HepG2 (cell line): ENCODE measurements around the gene ERMARD. TPM values are rescaled to one million over a fixed set of nuclear protein-coding genes. Genes with fewer than 3 reads are reported as not detected.

Experiments
- DNMT3B ChIP-seq: conservative IDR thresholded peaks from 2 replicates; pipeline ENCODE4 v1.6.1; 2016; ENCODE audit warnings: missing biosample characterization, control low read depth
- FOXK1 ChIP-seq: sonication (generic); formaldehyde crosslinking; IDR thresholded peaks from 2 replicates; pipeline ENCODE4 v1.4.0; 2020; ENCODE audit warnings: low read depth, missing genetic modification reagents, borderline replicate concordance
- GMEB2 ChIP-seq: IDR thresholded peaks from 2 replicates; pipeline ENCODE4 v1.6.1; 2016; ENCODE audit warnings: missing biosample characterization, missing genetic modification reagents, low read depth
- NR2C2 ChIP-seq: sonication (generic); formaldehyde crosslinking; IDR thresholded peaks from 2 replicates; pipeline ENCODE4 v1.4.0; 2020; ENCODE audit warnings: missing genetic modification reagents, mild to moderate bottlenecking, moderate library complexity, borderline replicate concordance
- ZNF138 ChIP-seq: sonication (generic); formaldehyde crosslinking; IDR thresholded peaks from 2 replicates; pipeline ENCODE4 v1.5.0; 2020; ENCODE audit warnings: mild to moderate bottlenecking, low read depth, missing genetic modification reagents
- ZNF329 ChIP-seq: sonication (generic); formaldehyde crosslinking; IDR thresholded peaks from 2 replicates; pipeline ENCODE4 v1.9.0; 2021; ENCODE audit warnings: low read depth, mild to moderate bottlenecking, missing genetic modification reagents
- ZNF710 ChIP-seq: sonication (generic); formaldehyde crosslinking; IDR thresholded peaks from 2 replicates; pipeline ENCODE4 v1.5.0; 2020; ENCODE audit warnings: mild to moderate bottlenecking, missing genetic modification reagents, borderline replicate concordance
- ZNF800 ChIP-seq: sonication (generic); formaldehyde crosslinking; IDR thresholded peaks from 2 replicates; pipeline ENCODE4 v1.4.0; 2020; ENCODE audit warnings: missing genetic modification reagents
- polyA plus RNA-seq, 8 experiments: library from polyadenylated mRNA; depleted of rRNA in 3 of 8; stranded (reverse) in 7 of 8; unstranded in 1 of 8; fragments of >200 nt; fragmentation: Illumina TruSeq in 4 of 8; extraction: Trizol in 4 of 8; gene quantifications; 2 replicates each; pipeline versions ENCODE4 v1.2.1 to v1.2.3, GENCODE V29; 2011 to 2016; ENCODE audit warnings: low read depth in 4 of 8, missing spikeins in 1 of 8, mixed read lengths in 1 of 8; ENCODE audit not compliant: insufficient read depth in 1 of 8
- total RNA-seq, 5 experiments: library from RNA; depleted of rRNA; stranded (reverse); fragments of >200 nt; fragmentation: Illumina TruSeq; extraction: Trizol; gene quantifications; 2 replicates each; pipeline ENCODE4 v1.2.3, GENCODE V29; 2016; ENCODE audit warnings: low read depth in 1 of 5
- TF ChIP-seq, protein P1 (sequence below): sonication (generic); formaldehyde crosslinking; IDR thresholded peaks from 2 replicates; pipeline ENCODE4 v1.4.0; 2020; ENCODE audit warnings: missing genetic modification reagents
- TF ChIP-seq, protein P2 (sequence below): sonication (generic); formaldehyde crosslinking; IDR thresholded peaks from 2 replicates; pipeline ENCODE4 v1.5.0; 2020; ENCODE audit warnings: mild to moderate bottlenecking, low read depth, missing genetic modification reagents, borderline replicate concordance
- TF ChIP-seq, protein P3 (sequence below): fragments of 450-650 bp; IDR thresholded peaks from 2 replicates; pipeline ENCODE4 v1.6.1; 2017
- TF ChIP-seq, protein P4 (sequence below): fragments of 450-650 bp; IDR thresholded peaks from 2 replicates; pipeline ENCODE4 v1.6.1; 2016

Gene ERMARD
- total and polyA plus RNA-seq, 2 of the 13 experiments (the other 11 are each of a cell fraction or from before 2014, with no cell fraction given): 8.8 to 10.7 TPM

- TF ChIP-seq, protein P1, sequence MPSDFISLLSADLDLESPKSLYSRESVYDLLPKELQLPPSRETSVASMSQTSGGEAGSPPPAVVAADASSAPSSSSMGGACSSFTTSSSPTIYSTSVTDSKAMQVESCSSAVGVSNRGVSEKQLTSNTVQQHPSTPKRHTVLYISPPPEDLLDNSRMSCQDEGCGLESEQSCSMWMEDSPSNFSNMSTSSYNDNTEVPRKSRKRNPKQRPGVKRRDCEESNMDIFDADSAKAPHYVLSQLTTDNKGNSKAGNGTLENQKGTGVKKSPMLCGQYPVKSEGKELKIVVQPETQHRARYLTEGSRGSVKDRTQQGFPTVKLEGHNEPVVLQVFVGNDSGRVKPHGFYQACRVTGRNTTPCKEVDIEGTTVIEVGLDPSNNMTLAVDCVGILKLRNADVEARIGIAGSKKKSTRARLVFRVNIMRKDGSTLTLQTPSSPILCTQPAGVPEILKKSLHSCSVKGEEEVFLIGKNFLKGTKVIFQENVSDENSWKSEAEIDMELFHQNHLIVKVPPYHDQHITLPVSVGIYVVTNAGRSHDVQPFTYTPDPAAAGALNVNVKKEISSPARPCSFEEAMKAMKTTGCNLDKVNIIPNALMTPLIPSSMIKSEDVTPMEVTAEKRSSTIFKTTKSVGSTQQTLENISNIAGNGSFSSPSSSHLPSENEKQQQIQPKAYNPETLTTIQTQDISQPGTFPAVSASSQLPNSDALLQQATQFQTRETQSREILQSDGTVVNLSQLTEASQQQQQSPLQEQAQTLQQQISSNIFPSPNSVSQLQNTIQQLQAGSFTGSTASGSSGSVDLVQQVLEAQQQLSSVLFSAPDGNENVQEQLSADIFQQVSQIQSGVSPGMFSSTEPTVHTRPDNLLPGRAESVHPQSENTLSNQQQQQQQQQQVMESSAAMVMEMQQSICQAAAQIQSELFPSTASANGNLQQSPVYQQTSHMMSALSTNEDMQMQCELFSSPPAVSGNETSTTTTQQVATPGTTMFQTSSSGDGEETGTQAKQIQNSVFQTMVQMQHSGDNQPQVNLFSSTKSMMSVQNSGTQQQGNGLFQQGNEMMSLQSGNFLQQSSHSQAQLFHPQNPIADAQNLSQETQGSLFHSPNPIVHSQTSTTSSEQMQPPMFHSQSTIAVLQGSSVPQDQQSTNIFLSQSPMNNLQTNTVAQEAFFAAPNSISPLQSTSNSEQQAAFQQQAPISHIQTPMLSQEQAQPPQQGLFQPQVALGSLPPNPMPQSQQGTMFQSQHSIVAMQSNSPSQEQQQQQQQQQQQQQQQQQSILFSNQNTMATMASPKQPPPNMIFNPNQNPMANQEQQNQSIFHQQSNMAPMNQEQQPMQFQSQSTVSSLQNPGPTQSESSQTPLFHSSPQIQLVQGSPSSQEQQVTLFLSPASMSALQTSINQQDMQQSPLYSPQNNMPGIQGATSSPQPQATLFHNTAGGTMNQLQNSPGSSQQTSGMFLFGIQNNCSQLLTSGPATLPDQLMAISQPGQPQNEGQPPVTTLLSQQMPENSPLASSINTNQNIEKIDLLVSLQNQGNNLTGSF (CRISPR knock-in tag): no peak
- no peak for TF ChIP-seq DNMT3B (CRISPR knock-in tag)
- TF ChIP-seq NR2C2 (CRISPR knock-in tag): no peak
- TF ChIP-seq, protein P2, sequence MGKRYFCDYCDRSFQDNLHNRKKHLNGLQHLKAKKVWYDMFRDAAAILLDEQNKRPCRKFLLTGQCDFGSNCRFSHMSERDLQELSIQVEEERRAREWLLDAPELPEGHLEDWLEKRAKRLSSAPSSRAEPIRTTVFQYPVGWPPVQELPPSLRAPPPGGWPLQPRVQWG: no peak
- no peak for TF ChIP-seq ZNF138 (CRISPR knock-in tag)
- TF ChIP-seq, protein P3, sequence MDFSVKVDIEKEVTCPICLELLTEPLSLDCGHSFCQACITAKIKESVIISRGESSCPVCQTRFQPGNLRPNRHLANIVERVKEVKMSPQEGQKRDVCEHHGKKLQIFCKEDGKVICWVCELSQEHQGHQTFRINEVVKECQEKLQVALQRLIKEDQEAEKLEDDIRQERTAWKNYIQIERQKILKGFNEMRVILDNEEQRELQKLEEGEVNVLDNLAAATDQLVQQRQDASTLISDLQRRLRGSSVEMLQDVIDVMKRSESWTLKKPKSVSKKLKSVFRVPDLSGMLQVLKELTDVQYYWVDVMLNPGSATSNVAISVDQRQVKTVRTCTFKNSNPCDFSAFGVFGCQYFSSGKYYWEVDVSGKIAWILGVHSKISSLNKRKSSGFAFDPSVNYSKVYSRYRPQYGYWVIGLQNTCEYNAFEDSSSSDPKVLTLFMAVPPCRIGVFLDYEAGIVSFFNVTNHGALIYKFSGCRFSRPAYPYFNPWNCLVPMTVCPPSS: no peak
- TF ChIP-seq ZNF329: no peak
- TF ChIP-seq, protein P4, sequence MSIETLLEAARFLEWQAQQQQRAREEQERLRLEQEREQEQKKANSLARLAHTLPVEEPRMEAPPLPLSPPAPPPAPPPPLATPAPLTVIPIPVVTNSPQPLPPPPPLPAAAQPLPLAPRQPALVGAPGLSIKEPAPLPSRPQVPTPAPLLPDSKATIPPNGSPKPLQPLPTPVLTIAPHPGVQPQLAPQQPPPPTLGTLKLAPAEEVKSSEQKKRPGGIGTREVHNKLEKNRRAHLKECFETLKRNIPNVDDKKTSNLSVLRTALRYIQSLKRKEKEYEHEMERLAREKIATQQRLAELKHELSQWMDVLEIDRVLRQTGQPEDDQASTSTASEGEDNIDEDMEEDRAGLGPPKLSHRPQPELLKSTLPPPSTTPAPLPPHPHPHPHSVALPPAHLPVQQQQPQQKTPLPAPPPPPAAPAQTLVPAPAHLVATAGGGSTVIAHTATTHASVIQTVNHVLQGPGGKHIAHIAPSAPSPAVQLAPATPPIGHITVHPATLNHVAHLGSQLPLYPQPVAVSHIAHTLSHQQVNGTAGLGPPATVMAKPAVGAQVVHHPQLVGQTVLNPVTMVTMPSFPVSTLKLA: no peak
- TF ChIP-seq GMEB2 (CRISPR knock-in tag): no peak
- no peak for TF ChIP-seq ZNF710
- TF ChIP-seq ZNF800 (CRISPR knock-in tag): no peak
- no peak for TF ChIP-seq FOXK1 (CRISPR knock-in tag)
Measured at GRCh38 chr6:169810066-169810989, 58.9 kb downstream of the ERMARD start (continued).
